SK-N-SH treated with all-trans-retinoic acid at 6 μM for 48 hours (cell line): ENCODE results near the gene SLC16A10.

Experiments
- ATAC-seq: fragments of 200-7000 bp; cut with Tn5 transposase; 3 replicates; pipeline ENCODE4 v1.9.1; 2020; ENCODE audit warnings: mild to moderate bottlenecking, moderate library complexity
- ARNTL ChIP-seq: fragments of 450-650 bp; formaldehyde crosslinking; IDR thresholded peaks from 2 replicates; pipeline ENCODE4 v1.5.0; 2020; ENCODE audit warnings: low read depth, mild to moderate bottlenecking, moderate library complexity, borderline replicate concordance
- CREB5 ChIP-seq: fragments of 250-450 bp; sonication (Bioruptor Pico); IDR thresholded peaks from 2 replicates; pipeline ENCODE4 v1.5.1; 2020; ENCODE audit warnings: low read depth, mild to moderate bottlenecking, moderate library complexity
- CSDC2 ChIP-seq: fragments of 250-450 bp; sonication (Bioruptor Pico); IDR thresholded peaks from 2 replicates; pipeline ENCODE4 v1.5.0; 2020; ENCODE audit warnings: mild to moderate bottlenecking, moderate library complexity
- CSRNP3 ChIP-seq: fragments of 250-450 bp; sonication (Bioruptor Pico); IDR thresholded peaks from 2 replicates; pipeline ENCODE4 v1.5.1; 2021; ENCODE audit warnings: mild to moderate bottlenecking, moderate library complexity
- GLIS3 ChIP-seq: fragments of 250-450 bp; sonication (Bioruptor Pico); IDR thresholded peaks from 2 replicates; pipeline ENCODE4 v1.5.0; 2020; ENCODE audit warnings: mild to moderate bottlenecking, moderate library complexity
- ISL1 ChIP-seq: fragments of 250-450 bp; sonication (Bioruptor Pico); IDR thresholded peaks from 2 replicates; pipeline ENCODE4 v2.1.2; 2022; ENCODE audit warnings: mild to moderate bottlenecking, moderate library complexity
- POU6F1 ChIP-seq: fragments of 250-450 bp; sonication (Bioruptor Pico); IDR thresholded peaks from 2 replicates; pipeline ENCODE4 v1.8.0; 2021; ENCODE audit warnings: low read depth, mild to moderate bottlenecking, moderate library complexity, borderline replicate concordance
- PPARA ChIP-seq: fragments of 250-450 bp; sonication (Bioruptor Pico); IDR thresholded peaks from 2 replicates; pipeline ENCODE4 v1.5.0; 2020; ENCODE audit warnings: mild to moderate bottlenecking, borderline replicate concordance
- RARB ChIP-seq: fragments of 250-450 bp; sonication (Bioruptor Pico); IDR thresholded peaks from 2 replicates; pipeline ENCODE4 v1.8.0; 2021; ENCODE audit warnings: mild to moderate bottlenecking, moderate library complexity
- TCF4 ChIP-seq: fragments of 250-450 bp; sonication (Bioruptor Pico); IDR thresholded peaks from 2 replicates; pipeline ENCODE4 v1.8.0; 2021; ENCODE audit warnings: mild to moderate bottlenecking, moderate library complexity, borderline replicate concordance
- TOX ChIP-seq: fragments of 250-450 bp; sonication (Bioruptor Pico); IDR thresholded peaks from 2 replicates; pipeline ENCODE4 v1.8.0; 2021; ENCODE audit warnings: mild to moderate bottlenecking, moderate library complexity, borderline replicate concordance
- TSHZ2 ChIP-seq: fragments of 250-450 bp; sonication (Bioruptor Pico); IDR thresholded peaks from 2 replicates; pipeline ENCODE4 v1.5.0; 2020; ENCODE audit warnings: mild to moderate bottlenecking, moderate library complexity
- ZC3H10 ChIP-seq: fragments of 250-450 bp; sonication (Bioruptor Pico); IDR thresholded peaks from 2 replicates; pipeline ENCODE4 v1.5.1; 2021; ENCODE audit warnings: mild to moderate bottlenecking, moderate library complexity
- ZFP30 ChIP-seq: fragments of 450-650 bp; formaldehyde crosslinking; IDR thresholded peaks from 2 replicates; pipeline ENCODE4 v1.5.0; 2022; ENCODE audit warnings: mild to moderate bottlenecking, moderate library complexity

Gene SLC16A10

GRCh38 chr6:111274593-111275217, 187.4 kb downstream of the SLC16A10 start (continued):
- TF ChIP-seq RARB (CRISPR knock-in tag) (no peak), ARNTL (CRISPR knock-in tag) (no peak)

GRCh38 chr6:111276335-111276734, 189.0 kb downstream of the SLC16A10 start:
- ATAC-seq, result no peak
- TF ChIP-seq TOX (no peak), GLIS3 (CRISPR knock-in tag) (no peak), POU6F1 (CRISPR knock-in tag) (no peak), CSDC2 (CRISPR knock-in tag) (no peak), CSRNP3 (CRISPR knock-in tag) (no peak), TSHZ2 (CRISPR knock-in tag) (no peak), ISL1 (no peak), TCF4 (CRISPR knock-in tag) (no peak), ARNTL (CRISPR knock-in tag) (no peak), CREB5 (CRISPR knock-in tag) (no peak)

GRCh38 chr6:111276736-111277135, 189.4 kb downstream of the SLC16A10 start:
- no peak for TF ChIP-seq PPARA (CRISPR knock-in tag)
- TF ChIP-seq, all 23 proteins: peak for 0
- no peak for ATAC-seq

- no peak for ATAC-seq
- no peak for TF ChIP-seq ZFP30 (CRISPR knock-in tag)
- no peak for TF ChIP-seq POU6F1 (CRISPR knock-in tag)
- TF ChIP-seq CREB5 (CRISPR knock-in tag), result no peak
- TF ChIP-seq ARNTL (CRISPR knock-in tag), result no peak
- no peak for TF ChIP-seq ZC3H10
- no peak for TF ChIP-seq TSHZ2 (CRISPR knock-in tag)
Measured at GRCh38 chr6:111277819-111278218, 190.5 kb downstream of the SLC16A10 start.
